NCI-H1436 (cell line): ENCODE data around the gene ATCAY.
A peak's percentile ranks its signal among the peaks of the same experiment; 100 is the strongest.

Experiments used
- DNase-seq: peaks from one replicate; lab custom pipeline; 2025; lab: John Stamatoyannopoulos, UW

Gene ATCAY

GRCh38 chr19:3880471-3881271, at the start of gene ATCAY:
TSS of gene ATCAY (plus strand) at chr19:3880685. CDS start at chr19:3885768, 5,083 bp downstream.
- DNase-seq, result peak; percentile 82

- DNase-seq, result no peak
These were observed 48.9 kb upstream of the ATCAY start for GRCh38 chr19:3831601-3832000.

DNA sequence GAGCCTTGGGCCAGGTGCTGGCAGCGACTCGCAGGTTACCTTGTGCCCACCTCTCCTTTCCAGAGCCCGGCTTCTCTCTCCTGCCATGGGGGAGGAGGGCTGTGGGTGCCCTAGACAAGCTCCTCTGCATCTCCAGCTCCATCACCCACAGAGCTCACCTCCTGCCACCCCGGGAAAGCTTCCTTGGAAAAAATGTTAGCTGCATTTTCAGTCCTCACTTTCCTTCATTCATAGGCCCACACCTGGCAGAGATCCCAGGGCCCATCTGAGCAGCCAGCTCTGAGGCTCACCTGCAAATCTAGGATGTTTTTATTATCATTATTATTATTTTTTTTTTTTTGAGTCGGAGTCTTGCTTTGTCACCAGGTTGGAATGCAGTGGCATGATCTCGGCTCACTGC, 48.5 kb upstream of the ATCAY start:
- DNase-seq, result no peak

GRCh38 chr19:3833578-3834348, 46.7 kb upstream of the ATCAY start:
- no peak for DNase-seq

DNA sequence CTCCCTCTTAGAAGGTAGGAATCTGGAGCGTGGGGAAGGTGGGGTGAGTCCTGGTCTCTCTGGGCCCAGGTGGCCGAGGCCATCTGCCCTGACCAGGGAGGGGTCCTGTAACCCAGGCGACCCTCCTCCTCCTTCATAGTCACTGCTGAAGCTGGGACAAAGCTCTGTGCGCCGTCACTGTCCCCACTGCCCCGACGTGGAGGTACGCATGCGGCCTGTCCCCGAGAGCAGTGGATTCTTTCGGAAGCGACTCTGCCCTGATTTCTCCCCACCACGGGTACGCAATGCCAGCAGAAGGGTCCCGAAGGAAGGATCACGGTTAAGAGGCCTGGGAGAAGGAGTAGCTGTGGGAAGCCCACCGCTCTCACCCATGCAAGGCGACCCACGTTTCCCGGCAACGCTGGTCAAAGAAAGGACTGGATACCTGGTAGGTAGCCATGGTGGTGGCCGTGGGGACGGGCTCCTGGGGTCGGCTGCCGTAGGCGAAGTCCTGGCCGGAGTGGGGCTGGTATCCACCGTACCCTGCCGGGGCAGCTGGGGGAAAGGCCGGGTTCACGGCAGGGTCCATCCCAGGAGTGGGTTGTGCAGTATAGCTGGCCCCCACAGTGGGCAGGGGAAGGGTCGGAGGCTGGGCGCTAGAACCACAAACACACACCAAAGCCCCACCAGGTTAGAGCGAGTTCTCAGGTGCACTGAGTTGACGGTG, 46.0 kb upstream of the ATCAY start:
- no peak for DNase-seq

- DNase-seq, result no peak
These were observed 45.4 kb upstream of the ATCAY start for GRCh38 chr19:3835055-3835435.

GRCh38 chr19:3836887-3837286, 43.6 kb upstream of the ATCAY start:
- DNase-seq, result no peak

GRCh38 chr19:3837332-3837731, 43.2 kb upstream of the ATCAY start:
- DNase-seq, result no peak

- DNase-seq, result no peak
These were observed 42.6 kb upstream of the ATCAY start for GRCh38 chr19:3837922-3838321.

DNA sequence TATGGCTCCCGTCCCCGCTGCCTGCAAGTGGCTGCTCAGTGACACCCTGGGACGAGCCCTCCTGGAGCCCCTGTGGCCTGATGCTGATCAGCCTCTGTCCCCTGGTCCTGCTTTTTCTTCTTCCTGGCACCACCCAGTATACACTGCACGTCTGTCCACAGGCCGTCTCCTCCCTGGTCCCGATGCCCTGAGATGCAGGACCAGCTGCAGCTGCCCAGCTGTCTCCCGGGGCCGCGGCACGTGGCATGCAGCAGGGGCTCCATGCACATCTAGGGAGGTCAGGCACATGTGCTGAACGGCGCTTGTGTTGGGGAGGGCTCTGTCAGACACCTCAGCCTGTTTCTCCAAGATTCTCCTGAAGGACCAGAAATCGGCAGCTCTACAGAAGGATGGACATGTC, 41.8 kb upstream of the ATCAY start:
- DNase-seq, result no peak

- no peak for DNase-seq
These were observed 40.5 kb upstream of the ATCAY start for GRCh38 chr19:3839941-3840340.

DNA sequence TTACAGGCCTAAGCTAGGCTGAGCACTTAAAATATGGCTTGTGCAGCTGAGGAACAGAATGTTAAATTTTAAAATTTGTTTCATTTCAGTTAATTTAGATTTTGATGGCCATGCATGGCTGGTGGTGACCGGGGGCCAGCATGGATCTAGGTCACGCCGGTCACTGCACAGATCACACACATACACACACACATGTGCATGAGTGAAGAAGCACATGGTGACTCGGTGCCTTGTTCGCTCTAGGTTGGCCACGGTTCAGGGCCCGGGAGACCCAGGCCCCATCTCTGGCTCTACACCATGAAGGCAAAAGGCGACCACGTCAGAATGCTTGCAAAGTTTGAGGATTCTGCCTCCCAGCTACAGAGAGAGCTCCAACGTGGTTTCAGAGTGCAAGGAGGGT, 39.7 kb upstream of the ATCAY start:
- DNase-seq, result no peak

DNA sequence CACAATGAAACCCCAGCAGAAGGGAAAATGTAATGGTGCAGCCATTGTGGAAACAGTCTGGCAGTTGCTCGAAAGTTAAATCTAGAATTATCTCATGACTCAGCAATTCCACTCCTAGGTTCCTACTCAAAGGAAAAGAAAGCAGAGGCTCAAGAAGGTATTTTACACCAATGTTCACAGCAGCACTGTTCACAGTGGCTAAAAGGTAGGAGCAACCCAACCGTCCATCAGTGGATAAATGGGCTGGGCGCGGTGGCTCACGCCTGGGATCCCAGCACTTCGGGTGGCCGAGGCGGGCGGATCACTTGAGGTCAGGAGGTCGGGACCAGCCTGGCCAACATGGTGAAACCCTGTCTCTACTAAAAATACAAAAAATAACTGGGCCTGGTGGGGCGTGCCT, 37.5 kb upstream of the ATCAY start:
- no peak for DNase-seq

GRCh38 chr19:3844596-3844995, 35.9 kb upstream of the ATCAY start:
- no peak for DNase-seq

- peak; percentile 63 for DNase-seq
These were observed 31.4 kb upstream of the ATCAY start for GRCh38 chr19:3849092-3849491.

DNA sequence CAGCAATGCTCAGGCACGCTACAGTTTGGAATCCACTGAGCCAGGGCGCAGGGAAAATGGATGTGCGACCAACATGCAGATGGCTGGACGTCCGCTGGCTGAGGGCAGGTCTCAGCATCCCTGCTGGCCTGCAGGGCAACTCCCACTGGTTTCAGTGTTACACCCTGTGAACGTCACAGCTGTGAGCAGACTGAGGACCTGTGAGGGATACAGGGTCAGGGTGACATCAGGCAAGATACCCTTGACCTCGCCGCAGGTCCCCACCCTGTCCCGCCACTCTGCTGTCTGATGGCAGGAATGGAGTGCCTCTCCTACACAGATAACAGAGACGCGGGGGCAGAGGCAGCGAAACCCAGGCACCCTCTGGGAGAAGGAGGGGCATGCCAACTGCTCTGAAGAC, 30.7 kb upstream of the ATCAY start:
- DNase-seq, result no peak

DNA sequence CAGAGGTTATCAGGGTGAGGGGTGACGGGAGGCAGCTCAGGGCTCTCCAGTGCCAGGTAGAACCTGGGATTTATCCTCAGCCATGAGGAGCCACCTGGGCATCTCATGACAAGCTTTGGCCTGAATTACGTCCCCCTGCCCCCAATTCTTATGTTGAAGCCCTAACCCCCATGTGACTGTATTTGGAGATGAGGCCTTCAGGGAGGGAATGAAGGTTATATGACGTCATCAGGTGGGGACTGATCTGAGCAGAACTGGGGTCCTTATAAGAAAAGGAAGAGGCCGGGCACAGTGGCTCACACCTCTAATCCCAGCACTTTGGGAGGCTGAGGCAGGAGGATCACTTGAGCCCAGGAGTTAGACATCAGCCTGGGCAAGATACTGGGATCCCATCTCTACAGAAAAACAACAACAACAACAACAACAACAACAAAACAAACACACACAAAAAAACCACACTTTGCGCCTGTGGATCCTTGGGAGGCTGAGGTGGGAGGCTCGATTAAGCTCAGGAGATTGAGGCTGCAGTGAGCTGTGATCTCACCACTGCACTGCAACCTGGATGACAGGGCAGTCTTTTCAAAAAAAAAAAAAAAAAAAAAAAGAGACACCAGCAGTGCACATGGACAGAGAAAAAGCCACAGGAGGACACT, 30.0 kb upstream of the ATCAY start:
- DNase-seq, result no peak

- DNase-seq, result no peak
These were observed 29.0 kb upstream of the ATCAY start for GRCh38 chr19:3851254-3852176.

GRCh38 chr19:3852177-3852511, 28.3 kb upstream of the ATCAY start:
- DNase-seq, result no peak

- DNase-seq, result no peak
These were observed 27.8 kb upstream of the ATCAY start for GRCh38 chr19:3852614-3853254.

GRCh38 chr19:3855320-3855719, 25.2 kb upstream of the ATCAY start:
- DNase-seq, result no peak
